GM18526 (cell line): Measurements from ENCODE around the gene ENTR1.

ENCODE experiments used
- POLR2A ChIP-seq: IDR thresholded peaks from 3 replicates; pipeline ENCODE4 v1.6.1; 2011; ENCODE audit not compliant: insufficient read length; ENCODE audit errors: extremely low read depth

ENTR1 gene

DNA sequence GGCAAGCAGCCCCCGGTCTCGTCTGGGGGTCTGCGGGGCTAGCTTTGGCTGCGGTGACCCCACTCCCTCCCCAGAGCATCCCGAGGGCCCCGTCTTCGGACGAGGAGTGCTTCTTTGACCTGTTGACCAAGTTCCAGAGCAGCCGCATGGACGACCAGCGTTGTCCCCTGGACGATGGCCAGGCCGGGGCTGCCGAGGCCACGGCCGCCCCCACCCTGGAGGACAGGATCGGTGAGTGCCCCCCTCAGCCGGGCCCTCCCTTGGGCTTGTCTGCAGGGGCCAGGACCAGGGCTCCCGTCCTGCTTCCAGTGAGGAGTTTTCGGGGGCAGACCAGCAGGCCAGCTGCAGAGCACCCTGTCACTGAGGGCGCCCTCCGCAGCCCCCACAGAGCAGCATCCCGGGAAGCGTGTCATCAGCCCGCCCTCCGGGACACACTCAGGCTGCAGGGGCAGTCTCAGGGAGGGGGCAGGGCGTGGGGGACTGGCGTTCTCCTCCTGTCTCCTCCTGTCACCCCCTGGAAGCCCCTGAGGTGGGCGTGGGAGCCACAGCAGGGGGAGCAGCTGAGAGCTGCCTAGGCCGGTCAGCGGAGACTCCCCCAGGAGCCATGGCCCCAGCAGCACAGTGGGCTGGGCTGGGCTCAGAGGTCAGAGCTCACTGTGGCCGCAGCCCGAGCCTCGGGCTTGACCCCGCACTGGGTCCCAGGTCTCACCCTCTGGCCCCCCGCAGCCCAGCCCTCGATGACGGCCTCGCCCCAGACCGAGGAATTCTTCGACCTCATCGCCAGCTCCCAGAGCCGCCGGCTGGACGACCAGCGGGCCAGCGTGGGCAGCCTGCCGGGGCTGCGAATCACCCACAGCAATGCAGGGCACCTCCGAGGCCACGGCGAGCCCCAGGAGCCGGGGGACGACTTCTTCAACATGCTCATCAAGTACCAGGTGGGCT lies 54.5 kb downstream of the ENTR1 start:
- TF ChIP-seq POLR2A, result no peak

DNA sequence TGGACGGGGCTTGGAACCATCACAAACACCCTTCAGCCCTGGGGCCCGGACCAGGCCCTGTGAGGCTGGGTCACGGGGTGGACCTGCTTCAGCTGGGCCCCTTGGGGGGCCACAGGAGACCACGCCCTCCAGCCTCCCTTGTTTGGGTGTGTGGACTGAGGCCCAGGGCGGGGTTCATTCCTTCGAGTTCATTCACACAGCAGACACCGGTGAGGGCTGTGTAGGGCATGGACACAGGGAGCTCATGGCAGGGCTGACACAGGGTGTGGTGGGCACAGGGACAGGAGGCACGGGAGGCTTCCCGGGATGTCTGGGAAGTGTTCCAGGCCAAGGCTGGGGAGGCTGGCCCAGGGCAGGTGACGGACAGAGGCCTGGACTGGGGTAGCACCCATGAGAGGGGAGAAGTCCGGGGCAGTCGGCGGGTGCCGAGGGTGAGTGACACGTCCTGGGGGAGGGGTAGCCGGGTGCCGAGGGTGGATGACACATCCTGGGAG lies 55.8 kb downstream of the ENTR1 start:
- no peak for TF ChIP-seq POLR2A

DNA sequence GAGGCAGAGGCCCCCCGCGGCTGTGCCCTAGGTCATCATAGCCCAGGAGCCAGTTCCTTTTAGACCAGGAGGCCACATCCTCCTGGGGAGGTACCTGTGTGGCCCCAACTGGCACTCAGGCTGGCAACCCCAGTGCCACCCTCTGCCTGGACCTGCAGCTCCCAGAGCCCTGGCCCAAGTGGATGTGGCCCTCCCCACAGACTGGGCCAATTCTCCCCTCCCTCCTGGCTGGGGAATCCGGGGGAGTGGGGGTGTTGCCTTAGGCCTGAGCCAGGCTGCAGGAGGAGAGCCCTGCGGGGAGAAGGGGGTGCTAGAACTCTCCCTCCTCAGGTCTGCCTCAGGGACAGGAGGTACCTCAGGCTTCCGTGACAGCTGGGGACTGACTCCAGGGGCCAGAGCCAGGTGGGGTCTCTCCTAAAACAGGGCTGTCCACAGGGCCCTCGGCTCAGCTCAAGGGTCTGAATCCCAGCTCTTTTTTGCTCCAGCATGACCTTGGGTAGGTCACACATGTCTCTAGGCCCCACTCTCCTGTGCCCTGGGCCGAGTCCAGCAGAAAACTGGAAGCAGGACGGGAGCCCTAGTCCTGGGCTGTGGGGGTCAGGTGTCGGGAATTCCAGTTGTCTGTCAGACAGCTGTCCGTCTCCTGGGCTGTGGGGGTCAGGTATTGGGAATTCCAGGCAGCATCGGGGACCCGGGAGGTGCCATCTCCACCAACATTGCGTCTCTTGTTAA lies 56.5 kb downstream of the ENTR1 start:
- TF ChIP-seq POLR2A, result no peak

DNA sequence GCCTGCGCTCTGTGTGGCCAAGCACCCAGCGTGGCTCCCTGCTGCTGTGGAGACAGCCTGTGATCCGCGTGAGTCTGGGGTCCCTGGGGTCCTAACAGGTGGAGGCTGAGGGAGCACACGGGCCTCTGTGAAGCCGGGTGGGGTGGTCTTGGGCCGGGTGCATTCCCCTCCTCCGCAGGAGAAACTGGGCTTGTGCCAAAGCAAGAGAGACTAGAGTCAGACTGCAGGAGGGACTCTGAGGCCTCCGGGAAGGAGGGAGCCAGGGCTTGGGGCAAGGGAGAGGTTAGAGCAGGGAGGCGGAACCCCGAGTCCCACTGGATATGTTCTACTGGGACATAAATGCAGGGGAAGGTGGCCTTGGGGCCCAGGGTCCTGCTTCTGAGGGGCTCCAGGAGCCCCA lies 57.3 kb downstream of the ENTR1 start:
- TF ChIP-seq POLR2A, result no peak

DNA sequence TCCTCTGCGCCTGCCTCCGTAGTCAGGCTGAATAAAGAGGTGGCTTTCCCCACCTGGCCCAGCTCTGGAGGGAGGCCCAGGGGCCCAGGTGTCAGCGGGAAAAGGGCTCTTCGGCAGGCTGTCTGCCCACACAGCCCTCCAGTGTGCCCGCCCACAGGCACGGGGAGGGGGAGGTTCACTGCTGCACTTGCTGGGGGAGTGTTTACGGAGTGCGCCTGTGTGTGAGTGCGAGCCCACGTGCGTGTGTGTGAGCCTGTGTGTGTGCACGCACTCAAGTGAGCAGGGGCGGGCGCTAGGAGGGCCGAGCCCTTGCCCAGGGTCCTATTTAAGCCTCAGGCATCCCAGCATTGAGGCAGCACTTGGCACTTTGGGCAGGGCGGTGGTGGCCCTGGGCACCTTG lies 57.7 kb downstream of the ENTR1 start:
- TF ChIP-seq POLR2A, result no peak
